ENCODE measurements around the gene AQP6.

DNA sequence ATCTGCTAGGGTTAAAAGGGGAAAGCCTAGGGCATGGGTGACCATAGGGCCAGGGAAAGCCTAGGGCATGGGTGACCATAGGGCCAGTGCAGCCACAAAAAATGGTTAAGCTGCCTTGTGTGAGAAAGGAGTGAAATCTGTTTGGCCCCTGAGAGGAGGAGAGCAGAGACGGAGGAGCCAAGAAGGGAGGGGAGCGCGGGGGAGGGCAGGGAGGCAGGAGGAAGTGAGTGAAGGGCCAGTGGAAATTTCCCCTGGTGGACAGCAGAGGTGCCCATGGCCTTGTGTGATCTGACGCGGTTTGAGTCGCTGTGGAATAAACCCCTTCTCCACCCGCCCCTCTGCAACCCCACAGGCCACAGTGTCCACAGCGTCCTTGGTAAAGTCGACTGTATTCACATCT, 618 bp upstream of the AQP6 start:
- TF ChIP-seq, protein P1, sequence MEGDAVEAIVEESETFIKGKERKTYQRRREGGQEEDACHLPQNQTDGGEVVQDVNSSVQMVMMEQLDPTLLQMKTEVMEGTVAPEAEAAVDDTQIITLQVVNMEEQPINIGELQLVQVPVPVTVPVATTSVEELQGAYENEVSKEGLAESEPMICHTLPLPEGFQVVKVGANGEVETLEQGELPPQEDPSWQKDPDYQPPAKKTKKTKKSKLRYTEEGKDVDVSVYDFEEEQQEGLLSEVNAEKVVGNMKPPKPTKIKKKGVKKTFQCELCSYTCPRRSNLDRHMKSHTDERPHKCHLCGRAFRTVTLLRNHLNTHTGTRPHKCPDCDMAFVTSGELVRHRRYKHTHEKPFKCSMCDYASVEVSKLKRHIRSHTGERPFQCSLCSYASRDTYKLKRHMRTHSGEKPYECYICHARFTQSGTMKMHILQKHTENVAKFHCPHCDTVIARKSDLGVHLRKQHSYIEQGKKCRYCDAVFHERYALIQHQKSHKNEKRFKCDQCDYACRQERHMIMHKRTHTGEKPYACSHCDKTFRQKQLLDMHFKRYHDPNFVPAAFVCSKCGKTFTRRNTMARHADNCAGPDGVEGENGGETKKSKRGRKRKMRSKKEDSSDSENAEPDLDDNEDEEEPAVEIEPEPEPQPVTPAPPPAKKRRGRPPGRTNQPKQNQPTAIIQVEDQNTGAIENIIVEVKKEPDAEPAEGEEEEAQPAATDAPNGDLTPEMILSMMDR (IDR thresholded peaks at IDR 0.05 in 8 of 11, conservative IDR thresholded peaks at IDR 0.05 in 3 of 11): no peak
- no peak for TF ChIP-seq POLR2A (IDR thresholded peaks at IDR 0.05)

All from spleen (tissue), 7 donors.